Mononuclear cell (primary cell): ENCODE results near the gene NACAD. TPM values are rescaled to one million over a fixed set of nuclear protein-coding genes. Genes with fewer than 3 reads are reported as not detected.
A peak's percentile ranks its signal among the peaks of the same experiment; 100 is the strongest.

Source experiments
- H3K27me3 ChIP-seq: 2 replicates; pipeline ENCODE4 v1.6.0; 2011; ENCODE audit warnings: low read length, control low read depth; ENCODE audit not compliant: insufficient read depth
- H3K4me1 ChIP-seq: 2 replicates; pipeline ENCODE4 v1.5.1; 2011; ENCODE audit warnings: mild to moderate bottlenecking, low read length, control low read depth; ENCODE audit not compliant: insufficient read depth
- H3K4me3 ChIP-seq: 2 replicates; pipeline ENCODE4 v1.5.1; 2011; ENCODE audit warnings: mild to moderate bottlenecking, low read length, moderate library complexity
- H3K9me3 ChIP-seq: 2 replicates; pipeline ENCODE4 v1.5.1; 2011; ENCODE audit warnings: low read depth, mild to moderate bottlenecking, control low read depth, low read length
- total RNA-seq: library from RNA; depleted of rRNA; stranded (reverse); fragments of >200 nt; gene quantifications from one replicate; pipeline ENCODE4 v1.2.3, GENCODE V29; 2012

NACAD gene
- 0.10 TPM for total RNA-seq

- Histone ChIP-seq H3K9me3 (no peaks in the 10 kb centered on the region), H3K4me3 (peak within 1 kb of the TSS; percentile 20), H3K27me3 (peaks cover 13% of the 10 kb centered on the region), H3K4me1 (peaks cover 9% of the 10 kb centered on the region)
Measured at GRCh38 chr7:45088821-45089340, at the start of gene NACAD. Gene NACAD (minus strand): TSS chr7:45088969. CDS start chr7:45088894, 75 bp downstream.

GRCh38 chr7:45136106-45137060 lies 47.6 kb upstream of the NACAD start:
- Histone ChIP-seq H3K4me1 (peaks cover 5% of the 10 kb centered on the region), H3K4me3 (no peak overlapping the region), H3K9me3 (no peaks in the 10 kb centered on the region), H3K27me3 (no peaks in the 10 kb centered on the region)

- Histone ChIP-seq H3K4me3 (no peak overlapping the region), H3K4me1 (peaks cover 5% of the 10 kb centered on the region), H3K27me3 (no peaks in the 10 kb centered on the region), H3K9me3 (no peaks in the 10 kb centered on the region)
Measured at GRCh38 chr7:45133877-45134276, 45.1 kb upstream of the NACAD start.

- Histone ChIP-seq H3K9me3 (no peaks in the 10 kb centered on the region), H3K4me1 (peaks cover 5% of the 10 kb centered on the region), H3K4me3 (no peak overlapping the region), H3K27me3 (no peaks in the 10 kb centered on the region)
Measured at GRCh38 chr7:45133352-45133751, 44.6 kb upstream of the NACAD start.

- Histone ChIP-seq H3K27me3 (no peaks in the 10 kb centered on the region), H3K4me3 (no peak overlapping the region), H3K4me1 (peaks cover 5% of the 10 kb centered on the region), H3K9me3 (no peaks in the 10 kb centered on the region)
Measured at GRCh38 chr7:45132708-45133320, 44.0 kb upstream of the NACAD start.

- Histone ChIP-seq H3K4me3 (no peak overlapping the region), H3K9me3 (no peaks in the 10 kb centered on the region), H3K27me3 (no peaks in the 10 kb centered on the region), H3K4me1 (peaks cover 5% of the 10 kb centered on the region)
Measured at GRCh38 chr7:45131891-45132290, 43.1 kb upstream of the NACAD start.

- no peak overlapping the region for H3K4me3 ChIP-seq
- peaks cover 1% of the 10 kb centered on the region for H3K4me1 ChIP-seq
- no peaks in the 10 kb centered on the region for H3K27me3 ChIP-seq
- no peaks in the 10 kb centered on the region for H3K9me3 ChIP-seq
Measured at GRCh38 chr7:45130910-45131309, 42.1 kb upstream of the NACAD start.

GRCh38 chr7:45129906-45130305 lies 41.1 kb upstream of the NACAD start:
- no peak overlapping the region for H3K4me3 ChIP-seq
- H3K27me3 ChIP-seq = no peaks in the 10 kb centered on the region
- H3K9me3 ChIP-seq = no peaks in the 10 kb centered on the region
- H3K4me1 ChIP-seq = no peaks in the 10 kb centered on the region

- no peak overlapping the region for H3K4me3 ChIP-seq
- H3K9me3 ChIP-seq = no peaks in the 10 kb centered on the region
- H3K27me3 ChIP-seq = no peaks in the 10 kb centered on the region
- no peaks in the 10 kb centered on the region for H3K4me1 ChIP-seq
Measured at GRCh38 chr7:45129181-45129800, 40.5 kb upstream of the NACAD start.

GRCh38 chr7:45126920-45127319 lies 38.2 kb upstream of the NACAD start:
- H3K27me3 ChIP-seq = no peaks in the 10 kb centered on the region
- H3K4me3 ChIP-seq = no peak overlapping the region
- peaks cover 13% of the 10 kb centered on the region for H3K4me1 ChIP-seq
- no peaks in the 10 kb centered on the region for H3K9me3 ChIP-seq

- no peaks in the 10 kb centered on the region for H3K9me3 ChIP-seq
- H3K27me3 ChIP-seq = no peaks in the 10 kb centered on the region
- H3K4me3 ChIP-seq = no peak overlapping the region
- peaks cover 13% of the 10 kb centered on the region for H3K4me1 ChIP-seq
Measured at GRCh38 chr7:45126201-45126600, 37.4 kb upstream of the NACAD start.

- Histone ChIP-seq H3K4me3 (no peak overlapping the region), H3K9me3 (no peaks in the 10 kb centered on the region), H3K4me1 (peaks cover 13% of the 10 kb centered on the region), H3K27me3 (no peaks in the 10 kb centered on the region)
Measured at GRCh38 chr7:45125193-45125904, 36.6 kb upstream of the NACAD start.

GRCh38 chr7:45123913-45124710 lies 35.3 kb upstream of the NACAD start:
- Histone ChIP-seq H3K4me3 (no peak overlapping the region), H3K9me3 (no peaks in the 10 kb centered on the region), H3K4me1 (peaks cover 13% of the 10 kb centered on the region), H3K27me3 (no peaks in the 10 kb centered on the region)
